GM10248 (cell line): ENCODE measurements around the gene GARIN5A.

Experiments
- CTCF ChIA-PET: fragments of 300-600 bp; sonication (Branson Sonifier 250); formaldehyde crosslinking; extraction: SDS; loops from one replicate; lab custom pipeline; 2021; ENCODE audit warnings: antibody characterized with exemption; lab: Yijun Ruan, JAX
- POLR2A ChIA-PET: fragments of 350-650 bp; sonication (Branson Sonifier 250); formaldehyde crosslinking; extraction: SDS; loops from one replicate; lab custom pipeline; 2020; ENCODE audit warnings: antibody characterized with exemption; lab: Yijun Ruan, JAX
- DNase-seq: peaks from one replicate; pipeline ENCODE4 v3.0.0; 2012; ENCODE audit errors: extremely low spot score
- CTCF ChIP-seq: IDR thresholded peaks from 2 replicates; pipeline ENCODE4 v1.5.1; 2012; ENCODE audit warnings: mild to moderate bottlenecking, low read depth; ENCODE audit errors: extremely low read depth, missing control alignments, control extremely low read depth

Gene GARIN5A

GRCh38 chr19:50466706-50467039, 10.0 kb downstream of the GARIN5A start:
- no peak for TF ChIP-seq CTCF
- ChIA-PET CTCF (interaction anchor here (0.8 to 3.9 kb wide), 6 partner anchors 8 to 229 kb away, joined by 3 to 16 read pairs (median 4); no protein-coding TSS in a partner anchor), POLR2A (interaction anchor here (0.6 kb wide), 1 partner anchor 39 kb away, joined by 3 read pairs; no protein-coding TSS in a partner anchor)
- no peak for DNase-seq

- no peak for DNase-seq
- ChIA-PET CTCF (interaction anchor here (0.8 to 3.9 kb wide), 8 partner anchors 9 to 228 kb away, joined by 3 to 16 read pairs (median 4); no protein-coding TSS in a partner anchor), POLR2A (no interaction called here)
- TF ChIP-seq CTCF: no peak
Measured at GRCh38 chr19:50465986-50466705, 10.5 kb downstream of the GARIN5A start.

- ChIA-PET POLR2A (no interaction called here), CTCF (interaction anchor here (0.7 to 3.9 kb wide), 3 partner anchors 71 to 96 kb away, joined by 3 to 16 read pairs (median 3); no protein-coding TSS in a partner anchor)
- DNase-seq: no peak
- no peak for TF ChIP-seq CTCF
Measured at GRCh38 chr19:50465000-50465399, 11.6 kb downstream of the GARIN5A start.

- no peak for DNase-seq
- no peak for TF ChIP-seq CTCF
- ChIA-PET POLR2A (no interaction called here), CTCF (interaction anchor here (0.9 to 3.9 kb wide), 3 partner anchors 96 to 107 kb away, joined by 3 to 16 read pairs (median 3); no protein-coding TSS in a partner anchor)
Measured at GRCh38 chr19:50464348-50464747, 12.3 kb downstream of the GARIN5A start.

GRCh38 chr19:50462970-50463369, 13.7 kb downstream of the GARIN5A start:
- no peak for DNase-seq
- POLR2A ChIA-PET: interaction anchor here (0.6 kb wide), 1 partner anchor 48 kb away, joined by 8 read pairs; no protein-coding TSS in a partner anchor
- CTCF ChIA-PET: interaction anchor here (0.8 to 4.2 kb wide), 10 partner anchors 9 to 321 kb away, joined by 3 to 37 read pairs (median 5); no protein-coding TSS in a partner anchor
- TF ChIP-seq CTCF: no peak

GRCh38 chr19:50461066-50461875, 15.4 kb downstream of the GARIN5A start:
- ChIA-PET POLR2A (interaction anchor here (0.6 kb wide), 1 partner anchor 92 kb away, joined by 3 read pairs; no protein-coding TSS in a partner anchor), CTCF (interaction anchor here (0.7 to 4.2 kb wide), 40 partner anchors 9 to 144 kb away, joined by 3 to 37 read pairs (median 5); partner anchors contain the start of genes KCNC3, NR1H2 and SPIB)
- peak; percentile 81 for TF ChIP-seq CTCF
- peak; percentile 88 for DNase-seq
